ENCODE data around the gene IQCE.

Gene IQCE

GRCh38 chr7:2566890-2567678 lies 8.3 kb downstream of the IQCE start:
- Histone ChIP-seq H3K9me3 (no peaks in the 10 kb centered on the region), H3K27ac (peak overlapping the region; percentile 54), H3K36me3 (peaks cover 5% of the 10 kb centered on the region), H3K27me3 (no peaks in the 10 kb centered on the region), H3K4me3 (ENCODE audit: low read depth in 1 of 2, low read length in 1 of 2) (no peak overlapping the region), H3K4me1 (ENCODE audit: control insufficient read depth in 1 of 2, insufficient read depth in 1 of 2, low read depth in 1 of 2, low read length in 1 of 2) (peaks cover 12 to 15% of the 10 kb centered on the region in 2 experiments)
- TF ChIP-seq CTCF (IDR thresholded peaks at IDR 0.05) = no peak

- Histone ChIP-seq H3K27me3 (no peaks in the 10 kb centered on the region), H3K27ac (peak overlapping the region; percentile 54), H3K9me3 (no peaks in the 10 kb centered on the region), H3K36me3 (peaks cover 12% of the 10 kb centered on the region), H3K4me1 (ENCODE audit: control insufficient read depth in 1 of 2, insufficient read depth in 1 of 2, low read depth in 1 of 2, low read length in 1 of 2) (peaks cover 12 to 15% of the 10 kb centered on the region in 2 experiments), H3K4me3 (ENCODE audit: low read depth in 1 of 2, low read length in 1 of 2) (peak overlapping the region; percentile 23 to 39)
- TF ChIP-seq CTCF (IDR thresholded peaks at IDR 0.05) = no peak
These were observed 9.0 kb downstream of the IQCE start for GRCh38 chr7:2567679-2568278.

- Histone ChIP-seq H3K36me3 (peaks cover 16% of the 10 kb centered on the region), H3K4me3 (ENCODE audit: low read depth in 1 of 2, low read length in 1 of 2) (no peak overlapping the region), H3K9me3 (no peaks in the 10 kb centered on the region), H3K27ac (no peak overlapping the region), H3K4me1 (ENCODE audit: control insufficient read depth in 1 of 2, insufficient read depth in 1 of 2, low read depth in 1 of 2, low read length in 1 of 2) (peaks cover 12 to 15% of the 10 kb centered on the region in 2 experiments), H3K27me3 (no peaks in the 10 kb centered on the region)
- TF ChIP-seq CTCF (IDR thresholded peaks at IDR 0.05) = no peak
These were observed 9.9 kb downstream of the IQCE start for GRCh38 chr7:2568521-2569223.

- Histone ChIP-seq H3K36me3 (peaks cover 24% of the 10 kb centered on the region), H3K4me3 (ENCODE audit: low read depth in 1 of 2, low read length in 1 of 2) (no peak overlapping the region), H3K4me1 (ENCODE audit: control insufficient read depth in 1 of 2, insufficient read depth in 1 of 2, low read depth in 1 of 2, low read length in 1 of 2) (peaks cover 12 to 15% of the 10 kb centered on the region in 2 experiments), H3K27ac (no peak overlapping the region), H3K9me3 (no peaks in the 10 kb centered on the region), H3K27me3 (no peaks in the 10 kb centered on the region)
- TF ChIP-seq CTCF (IDR thresholded peaks at IDR 0.05) = no peak
These were observed 10.6 kb downstream of the IQCE start for GRCh38 chr7:2569421-2569820.

- Histone ChIP-seq H3K9me3 (no peaks in the 10 kb centered on the region), H3K4me1 (ENCODE audit: control insufficient read depth in 1 of 2, insufficient read depth in 1 of 2, low read depth in 1 of 2, low read length in 1 of 2) (peaks cover 12 to 15% of the 10 kb centered on the region in 2 experiments), H3K4me3 (ENCODE audit: low read depth in 1 of 2, low read length in 1 of 2) (no peak overlapping the region), H3K27me3 (no peaks in the 10 kb centered on the region), H3K27ac (no peak overlapping the region), H3K36me3 (peaks cover 25% of the 10 kb centered on the region)
- TF ChIP-seq CTCF (IDR thresholded peaks at IDR 0.05) = no peak
These were observed 11.2 kb downstream of the IQCE start for GRCh38 chr7:2570021-2570420.
